HG02759 (cell line): Measurements from ENCODE around the gene LBX1.
"Not testable (repeated sequence)": the region's sequence is repeated elsewhere in the genome, so short reads cannot be mapped to it uniquely, and the experiment has no call there.

Source experiments
- ATAC-seq: cut with Tn5 transposase; IDR thresholded peaks from one replicate; pipeline ENCODE4 v1.9.1; 2021; ENCODE audit warnings: mild to moderate bottlenecking, moderate library complexity; ENCODE audit not compliant: unreplicated experiment

LBX1 gene

GRCh38 chr10:101214446-101215396, 14.5 kb downstream of the LBX1 start:
- ATAC-seq: peak; percentile 53

DNA sequence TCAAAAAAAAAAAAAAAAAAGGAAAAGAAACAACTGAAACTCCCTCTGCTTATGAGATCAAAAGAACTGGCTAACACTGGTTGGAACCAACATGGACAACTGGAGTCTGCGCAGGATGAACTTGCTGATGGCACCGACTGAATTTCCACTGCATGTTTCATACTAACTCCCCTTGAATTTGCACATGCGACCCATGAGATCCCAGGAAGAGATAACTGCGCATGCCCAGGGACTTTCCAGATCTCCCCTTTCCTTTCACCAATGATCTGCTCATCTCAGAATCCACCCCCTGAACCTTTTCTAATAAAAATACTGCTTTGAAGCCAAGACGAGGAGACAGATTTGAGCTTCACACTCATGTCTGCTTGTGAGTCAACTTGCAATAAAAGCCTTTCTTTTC, 20.7 kb downstream of the LBX1 start:
- no peak for ATAC-seq

DNA sequence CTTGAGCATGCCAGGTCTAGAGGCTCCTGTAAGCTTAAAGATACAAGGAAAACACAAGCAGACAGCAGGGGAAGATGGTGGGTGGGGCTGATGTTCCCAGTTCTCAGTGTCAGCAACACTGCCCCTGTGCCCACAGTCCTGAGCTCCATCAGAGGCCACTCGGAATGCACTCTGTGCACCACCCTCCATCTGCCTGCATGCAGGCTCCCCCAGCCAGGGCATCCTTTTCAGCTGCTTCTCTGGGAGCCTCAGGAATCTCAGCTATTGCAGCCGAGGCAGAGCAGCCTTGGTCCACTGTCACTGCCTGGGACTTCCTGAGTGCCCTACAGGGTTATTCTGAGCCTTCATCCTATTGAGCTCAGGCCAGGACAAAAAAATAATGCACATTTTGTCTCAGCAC, 22.2 kb downstream of the LBX1 start:
- ATAC-seq: no peak

DNA sequence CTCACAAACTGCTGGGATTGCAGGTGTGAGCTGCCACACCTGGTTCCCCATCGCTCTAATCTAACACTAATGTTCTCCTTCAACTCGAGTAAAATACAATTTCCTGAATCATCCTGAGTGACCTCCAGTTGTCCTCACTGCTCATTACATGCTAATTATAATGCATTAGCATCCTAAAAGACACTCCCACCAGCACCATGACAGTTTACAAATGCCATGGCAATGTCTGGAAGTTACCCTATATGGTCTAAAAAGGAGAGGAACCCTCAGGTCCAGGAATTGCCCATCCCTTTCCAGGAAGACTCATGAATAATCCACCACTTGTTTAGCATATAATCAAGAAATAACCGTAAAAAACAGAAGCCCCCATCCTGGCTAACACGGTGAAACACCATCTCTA, 26.6 kb downstream of the LBX1 start:
- not testable (repeated sequence) for ATAC-seq

DNA sequence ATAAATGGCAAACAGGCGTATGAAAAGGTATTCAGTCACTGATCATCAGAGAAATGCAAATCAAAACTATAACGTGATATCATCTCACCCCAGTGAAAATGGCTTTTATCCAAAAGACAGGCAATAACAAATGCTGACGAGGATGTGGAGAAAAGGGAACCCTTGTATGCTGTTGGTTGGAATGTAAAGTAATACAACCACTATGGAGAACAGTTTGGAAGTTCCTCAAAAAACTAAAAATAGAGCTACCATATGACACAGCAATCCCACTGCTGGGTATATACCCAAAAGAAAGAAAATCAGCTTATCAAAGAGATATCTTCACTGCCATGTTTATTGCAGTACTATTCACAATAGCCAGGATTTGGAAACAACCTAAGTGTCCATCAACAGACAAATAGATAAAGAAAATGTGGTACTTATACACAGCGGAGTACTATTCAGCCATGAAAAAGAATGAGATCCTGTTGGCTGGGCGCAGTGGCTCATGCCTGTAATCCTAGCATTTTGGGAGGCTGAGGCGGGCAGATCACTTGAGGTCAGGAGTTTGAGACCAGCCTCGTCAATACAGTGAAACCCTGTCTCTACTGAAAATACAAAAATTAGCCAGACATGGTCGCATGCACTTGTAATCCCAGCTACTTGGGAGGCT, 30.8 kb downstream of the LBX1 start:
- not testable (repeated sequence) for ATAC-seq

DNA sequence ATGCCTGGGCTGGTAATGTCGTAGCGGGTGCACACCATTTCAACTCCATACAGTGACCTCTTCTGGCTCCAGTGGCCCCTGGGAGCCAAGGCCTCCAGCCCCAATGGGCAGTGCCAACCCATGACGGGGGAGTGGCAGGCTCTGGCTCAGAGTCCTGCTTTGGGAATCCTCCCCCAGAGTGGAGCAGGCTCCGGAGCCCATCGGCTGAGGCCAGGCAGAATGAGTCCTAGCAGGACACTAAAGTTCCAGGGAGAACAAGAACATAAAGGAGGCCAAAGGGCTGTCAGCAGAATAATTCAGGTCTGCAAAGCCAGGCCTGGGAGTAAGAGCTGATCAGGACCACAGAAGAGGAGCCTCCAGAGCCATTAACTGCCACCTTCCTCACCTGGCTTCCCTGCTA, 33.3 kb downstream of the LBX1 start:
- ATAC-seq: no peak

DNA sequence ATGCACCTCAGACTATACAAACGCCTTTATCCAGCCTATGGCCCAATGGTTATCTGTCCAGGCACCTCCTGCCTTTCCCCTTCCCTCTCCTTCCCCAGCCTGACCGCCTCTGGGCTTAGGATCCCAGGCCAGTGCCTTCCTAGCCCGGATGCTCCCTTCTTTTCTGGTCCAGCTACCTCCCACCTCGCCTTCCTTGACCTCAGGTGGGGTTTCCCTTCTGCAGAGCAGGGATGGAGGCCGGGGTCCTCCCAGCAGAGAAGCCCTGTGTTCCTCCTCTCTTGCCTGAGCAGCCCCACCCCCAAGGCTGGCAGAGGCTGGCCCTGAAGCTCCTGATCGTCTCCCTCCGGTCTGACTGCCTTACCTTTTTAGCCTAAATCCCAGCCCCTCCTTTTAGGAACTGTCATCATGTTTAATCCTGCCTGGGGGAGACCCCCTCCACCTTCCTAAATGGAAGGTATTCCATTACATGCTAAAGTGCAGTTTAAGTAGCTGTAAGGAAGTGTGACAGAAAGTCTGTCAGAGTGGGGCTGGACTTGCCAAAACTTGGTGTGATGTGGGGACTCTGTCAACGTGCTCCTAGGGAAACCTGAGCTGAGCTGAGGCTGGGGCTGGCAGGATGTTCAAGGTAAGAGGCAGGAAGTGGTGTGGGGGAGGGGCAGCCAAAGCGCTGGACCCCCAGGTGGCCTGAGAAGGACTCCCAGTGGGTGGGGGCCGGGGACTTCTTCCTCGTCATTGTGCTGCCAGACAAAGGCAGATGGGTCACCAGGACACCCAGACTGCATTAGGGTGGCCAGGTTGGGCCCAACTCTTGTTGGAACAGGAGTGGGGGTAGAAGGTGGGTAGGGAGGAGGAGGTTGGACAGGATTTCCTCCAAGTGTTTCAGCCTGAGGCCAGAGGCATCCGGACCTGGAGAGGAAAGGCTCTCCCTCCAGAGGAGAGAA, 39.5 kb downstream of the LBX1 start:
- no peak for ATAC-seq

DNA sequence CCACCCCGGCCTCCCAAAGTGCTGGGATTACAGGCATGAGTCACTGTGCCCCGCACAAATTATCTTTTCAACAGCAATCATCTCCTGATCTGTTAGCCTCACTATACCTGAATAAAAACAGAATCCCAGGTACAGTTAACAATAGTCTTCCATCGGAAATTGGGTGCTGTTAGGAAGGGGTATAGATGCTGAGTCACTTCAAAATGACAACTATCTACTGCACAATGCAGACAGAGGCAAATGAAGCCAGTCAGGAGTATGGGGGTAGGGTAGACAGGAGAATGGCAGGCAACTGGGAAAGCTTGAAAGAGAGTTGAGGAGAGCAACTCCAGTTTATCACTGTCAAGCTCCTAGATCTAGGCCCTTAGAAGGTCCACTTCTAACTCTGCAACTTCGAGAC, 40.3 kb downstream of the LBX1 start:
- no peak for ATAC-seq

GRCh38 chr10:101183458-101184183, 45.6 kb downstream of the LBX1 start:
- ATAC-seq: no peak

GRCh38 chr10:101182936-101183335, 46.3 kb downstream of the LBX1 start:
- ATAC-seq: no peak
